ENCODE data around the gene RND2.

GRCh38 chr17:43027091-43028032 lies 2.3 kb downstream of the RND2 start:
- TF ChIP-seq POLR2A (IDR thresholded peaks at IDR 0.05; ENCODE audit: low read length) (no peak), GATA1 (IDR thresholded peaks at IDR 0.05; ENCODE audit: low read depth, low read length) (no peak)

Measured in erythroblast (primary cell).